CMK (cell line): ENCODE results near the gene RCAN1.

Experiments
- DNase-seq: peaks from one replicate; pipeline ENCODE4 v3.0.0-alpha.2; 2010; ENCODE audit warnings: low read depth

RCAN1 gene

GRCh38 chr21:34598931-34599400 is 15.9 kb downstream of the RCAN1 start:
- DNase-seq = no peak

- no peak for DNase-seq
Measured at GRCh38 chr21:34597406-34597805, 17.5 kb downstream of the RCAN1 start.

DNA sequence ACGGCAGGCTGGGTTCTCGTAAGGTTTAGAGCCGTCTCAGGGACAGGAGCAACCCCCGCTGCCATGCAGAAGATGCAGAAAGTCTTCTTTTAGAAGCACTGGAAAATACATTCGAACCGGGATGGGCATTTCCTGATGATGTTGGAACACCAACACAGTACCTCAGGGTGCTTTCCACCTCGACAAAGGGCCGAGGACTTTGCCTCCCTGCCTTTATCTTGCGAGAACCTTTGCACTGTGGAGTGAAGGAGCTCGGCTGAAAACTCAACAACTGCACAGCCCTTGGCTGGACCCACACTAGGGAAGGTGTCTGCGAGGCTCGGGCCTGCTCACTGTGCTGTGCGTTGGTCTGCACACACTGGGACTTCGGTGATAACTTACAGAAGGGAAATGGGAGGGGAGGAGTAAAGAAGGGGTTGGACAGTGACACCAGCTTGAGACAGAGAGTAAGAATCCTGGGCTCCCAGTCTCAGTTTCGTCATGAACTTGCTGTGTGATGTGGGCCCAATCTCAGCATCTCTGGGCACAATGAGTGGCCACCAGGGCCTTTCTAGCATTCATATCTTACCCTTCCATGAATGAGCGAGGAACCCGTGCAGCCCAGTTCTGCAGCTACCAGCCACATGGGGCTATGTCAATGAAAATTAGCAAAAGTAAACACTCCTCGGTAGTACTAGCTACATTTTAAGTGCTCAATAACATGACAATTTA is 18.2 kb downstream of the RCAN1 start:
- no peak for DNase-seq

DNA sequence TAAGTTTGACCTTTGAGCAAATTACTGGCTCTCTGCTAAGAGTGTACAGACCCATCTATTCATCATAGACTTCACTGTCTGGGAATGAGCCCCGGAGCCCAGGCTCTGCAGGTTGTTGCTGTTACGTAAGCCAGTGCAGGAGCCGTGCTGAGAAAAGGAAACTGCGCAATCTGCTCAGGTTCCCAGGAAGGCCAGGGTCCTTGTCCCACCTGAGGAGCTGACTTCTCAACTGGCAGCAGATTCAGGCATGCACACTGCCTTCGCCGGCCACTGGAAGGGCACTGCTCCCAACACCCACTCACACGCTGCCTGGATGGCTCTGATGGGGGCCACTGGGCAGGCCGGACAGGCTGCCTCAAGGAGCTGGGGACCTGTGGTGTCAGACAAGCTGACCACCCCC is 19.5 kb downstream of the RCAN1 start:
- no peak for DNase-seq

DNA sequence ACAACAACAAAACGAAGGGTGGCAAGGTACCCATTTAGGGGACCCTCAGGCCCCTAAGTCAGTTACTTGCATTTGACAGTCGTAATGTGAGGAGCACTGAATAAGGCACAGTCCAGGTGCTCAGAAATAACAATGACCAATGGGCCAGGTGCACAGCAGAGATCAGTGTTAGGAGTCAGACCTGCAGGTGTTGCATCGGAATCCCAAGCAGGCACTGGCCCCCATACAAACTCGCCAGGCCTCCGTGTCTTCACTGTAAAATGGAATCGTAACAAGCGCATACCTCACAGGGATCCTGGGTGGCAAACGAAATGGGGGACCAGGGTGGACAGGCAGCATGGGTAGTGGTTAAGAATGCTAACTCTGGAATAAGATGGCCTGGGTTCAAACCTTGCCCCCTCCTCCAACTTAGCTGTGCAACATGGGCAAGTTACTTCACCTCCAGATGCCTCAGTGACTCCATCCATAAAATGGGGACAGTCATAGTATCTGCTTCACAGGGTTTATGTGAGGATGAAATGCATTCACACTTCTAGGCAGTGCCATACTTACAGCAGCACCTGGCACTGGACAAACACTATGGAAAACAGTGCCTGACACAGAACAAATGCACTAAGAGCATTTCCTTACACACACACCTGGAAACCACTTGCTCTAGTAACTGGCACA is 20.2 kb downstream of the RCAN1 start:
- no peak for DNase-seq

DNA sequence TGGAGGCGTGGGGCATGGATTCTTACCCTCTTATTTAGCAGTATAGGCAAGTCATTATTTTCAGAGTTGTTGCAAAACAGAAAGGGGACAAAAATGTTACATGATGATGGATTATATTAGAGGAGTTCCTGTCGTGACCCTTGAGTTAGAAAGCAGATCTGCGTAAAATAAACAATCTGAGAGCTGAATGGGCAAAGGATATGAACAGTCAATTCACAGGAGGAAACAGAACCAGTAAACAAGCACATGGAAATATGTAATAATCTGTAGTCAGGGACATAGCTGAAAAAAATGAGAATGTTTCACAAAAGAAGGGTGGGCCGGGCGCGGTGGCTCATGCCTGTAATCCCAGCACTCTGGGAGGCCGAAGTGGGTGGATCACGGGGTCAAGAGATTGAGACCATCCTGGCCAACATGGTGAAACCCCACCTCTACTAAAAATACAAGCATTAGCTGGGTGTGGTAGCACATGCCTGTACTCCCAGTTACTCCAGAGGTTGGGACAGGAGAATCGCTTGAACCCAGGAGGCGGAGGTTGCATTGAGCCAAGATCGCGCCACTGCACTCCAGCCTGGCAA is 20.9 kb downstream of the RCAN1 start:
- no peak for DNase-seq

- DNase-seq = no peak
Measured at GRCh38 chr21:34593423-34593822, 21.5 kb downstream of the RCAN1 start.

DNA sequence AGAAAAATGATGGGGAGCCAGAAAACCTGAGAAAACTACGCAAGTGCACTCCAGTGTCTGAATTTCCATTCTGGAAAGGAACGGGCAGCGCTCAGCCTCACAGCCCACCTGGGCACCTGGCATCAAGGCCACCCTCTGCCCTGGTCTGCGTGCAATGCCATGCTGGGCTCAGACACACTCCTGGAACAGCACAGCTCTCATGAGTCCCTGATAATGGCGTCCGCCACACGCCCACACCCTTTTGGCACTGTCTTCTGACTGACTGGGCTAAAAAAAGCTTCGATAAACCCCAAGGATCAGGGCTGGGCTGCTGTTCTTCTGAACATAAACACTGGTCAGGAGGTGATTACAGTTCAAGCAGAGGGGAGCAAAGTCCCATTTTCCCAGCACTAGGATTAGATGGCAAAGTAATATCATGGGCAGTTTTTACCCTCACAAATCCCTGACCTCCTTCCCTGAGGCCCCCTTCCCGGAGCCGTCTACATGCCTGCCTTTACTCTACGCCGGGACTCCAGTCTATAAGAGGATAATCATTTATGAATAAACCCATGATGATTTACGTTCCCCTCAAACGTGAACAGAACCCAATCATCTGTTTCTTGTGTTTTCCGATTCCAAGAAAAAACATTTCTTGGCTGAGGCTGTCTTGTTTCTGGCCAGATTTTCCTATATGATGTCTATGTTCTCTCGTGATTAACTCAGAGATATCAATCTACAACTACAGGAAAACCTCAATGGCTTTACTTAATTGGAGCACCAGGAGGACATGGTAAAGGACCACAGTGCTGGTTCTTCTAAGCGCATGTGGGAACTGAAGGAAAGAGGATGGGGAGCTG is 22.6 kb downstream of the RCAN1 start:
- DNase-seq = no peak

- DNase-seq = no peak
Measured at GRCh38 chr21:34590520-34590919, 24.4 kb downstream of the RCAN1 start.

- DNase-seq = no peak
Measured at GRCh38 chr21:34589511-34590282, 25.2 kb downstream of the RCAN1 start.

DNA sequence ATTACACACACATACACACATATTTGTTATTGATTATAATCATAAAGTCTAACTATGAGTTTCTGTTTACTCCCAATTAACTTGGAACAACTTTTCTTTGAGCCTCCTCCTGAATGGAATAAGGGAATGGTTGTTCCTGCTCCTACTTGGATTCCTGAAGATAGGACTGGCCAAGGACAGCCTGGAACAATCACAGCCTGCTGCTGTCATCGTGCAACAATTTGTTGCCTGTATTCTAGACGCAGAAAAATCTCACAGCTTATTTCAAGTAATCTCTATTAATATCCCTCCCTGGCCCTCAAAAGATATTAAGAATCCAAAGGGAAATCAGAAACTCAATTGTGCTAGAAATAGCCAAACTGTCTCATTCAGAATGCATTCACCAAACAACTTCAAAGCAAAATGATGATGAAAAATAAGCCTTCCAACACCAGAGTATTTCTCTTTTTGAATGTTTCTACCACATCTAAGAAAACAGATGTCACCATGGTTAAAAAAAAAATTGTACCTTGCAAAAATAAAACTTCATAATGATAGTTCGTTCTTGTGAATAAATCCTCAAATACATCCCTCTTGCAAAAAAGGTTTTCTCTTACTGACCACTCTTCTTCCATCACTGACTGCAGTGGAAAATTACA is 30.9 kb downstream of the RCAN1 start:
- no peak for DNase-seq

DNA sequence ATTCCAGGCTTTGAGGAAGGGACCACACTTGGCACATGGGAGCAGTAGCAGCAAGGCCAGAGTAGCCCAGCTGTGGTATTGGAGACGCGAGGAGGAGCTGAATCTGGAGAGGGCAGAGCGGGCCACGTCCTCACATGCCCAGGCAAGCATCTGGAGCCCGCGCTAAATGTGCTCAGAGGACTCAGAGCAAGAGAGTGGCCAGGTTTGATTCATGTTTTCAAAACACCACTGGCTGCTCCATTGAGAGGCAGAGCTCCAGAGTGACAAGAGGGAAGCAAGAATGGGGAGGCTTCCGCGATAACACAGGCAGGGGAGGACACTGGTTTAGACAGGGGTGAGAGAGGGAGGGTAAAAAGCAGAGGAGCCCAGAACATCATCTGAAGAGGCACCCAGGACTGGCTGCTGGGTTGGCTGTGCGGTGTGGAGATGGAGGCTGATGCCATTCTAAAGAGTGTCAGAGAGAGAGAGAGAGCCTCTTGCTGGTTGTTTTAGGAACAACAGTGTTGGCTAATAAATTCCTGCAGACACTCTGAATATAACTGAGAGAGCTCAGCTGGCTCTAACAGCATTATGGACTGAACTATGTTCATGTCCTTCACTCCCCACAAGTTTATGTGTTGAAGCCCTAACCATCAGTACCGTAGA is 32.3 kb downstream of the RCAN1 start:
- DNase-seq = no peak

DNA sequence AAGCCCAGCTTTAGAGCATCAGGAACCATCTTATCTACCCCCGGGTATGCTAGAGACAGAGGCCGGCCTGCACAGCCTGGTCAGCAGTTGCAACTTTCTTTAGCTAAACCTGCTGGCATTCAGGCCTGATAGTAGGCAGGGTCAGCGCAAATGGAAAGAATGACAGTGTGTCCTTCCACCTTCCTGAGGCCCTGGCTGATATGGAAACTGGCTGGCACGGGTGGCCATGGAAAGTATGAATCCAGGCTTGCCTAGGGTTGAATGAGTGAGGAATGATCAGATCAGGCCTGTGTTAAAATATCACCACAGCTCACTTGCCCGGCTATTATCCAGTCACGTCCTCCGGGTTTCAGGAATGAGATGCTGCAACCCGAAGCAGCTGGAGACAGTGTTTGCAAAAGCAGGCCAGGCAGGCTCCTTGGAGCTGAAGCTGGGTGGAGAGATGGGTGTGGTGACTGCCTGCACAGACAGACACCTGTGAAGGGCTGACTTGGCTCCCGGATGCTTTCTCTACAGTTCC is 34.7 kb downstream of the RCAN1 start:
- no peak for DNase-seq

- no peak for DNase-seq
Measured at GRCh38 chr21:34579411-34579810, 35.5 kb downstream of the RCAN1 start.

- no peak for DNase-seq
Measured at GRCh38 chr21:34576041-34576511, 38.8 kb downstream of the RCAN1 start.

- DNase-seq = no peak
Measured at GRCh38 chr21:34574601-34575529, 40.0 kb downstream of the RCAN1 start.

DNA sequence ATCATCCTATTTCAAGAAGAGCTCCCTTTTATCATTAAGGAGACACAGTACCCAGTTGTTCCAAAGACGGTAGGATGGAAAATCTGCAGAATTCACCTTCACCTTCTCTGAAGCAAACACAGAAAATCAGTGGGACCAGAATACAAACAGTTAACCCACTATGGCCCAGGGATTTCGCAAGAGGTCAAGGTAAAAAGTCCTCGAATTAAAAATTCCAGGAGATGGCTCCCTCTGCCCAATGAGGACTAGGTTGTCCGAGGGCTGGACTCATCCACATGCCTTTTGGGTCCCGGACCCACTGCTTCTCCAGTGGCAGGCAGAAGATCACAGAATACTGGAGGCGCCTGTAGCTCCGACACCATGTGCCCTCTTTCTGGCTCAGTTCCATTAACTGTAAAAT is 42.9 kb downstream of the RCAN1 start:
- DNase-seq = no peak

- DNase-seq = no peak
Measured at GRCh38 chr21:34570313-34570712, 44.6 kb downstream of the RCAN1 start.

GRCh38 chr21:34569381-34569979 is 45.4 kb downstream of the RCAN1 start:
- DNase-seq = no peak
